Measurements from ENCODE around the gene RBM45. TPM values are rescaled to one million over a fixed set of nuclear protein-coding genes. Genes with fewer than 3 reads are reported as not detected.
"Not testable (repeated sequence)": the region's sequence is repeated elsewhere in the genome, so short reads cannot be mapped to it uniquely, and the experiment has no call there.

The RBM45 gene
- 31.2 TPM for total RNA-seq

GRCh38 chr2:178112202-178113152 lies at the start of gene RBM45:
RBM45 (plus strand) TSS chr2:178112437; CDS start chr2:178112547, 110 bp downstream.
- peak; percentile 89 for DNase-seq

GRCh38 chr2:178066324-178066723 lies 45.9 kb upstream of the RBM45 start:
- DNase-seq = no peak

GRCh38 chr2:178066890-178067669 lies 45.2 kb upstream of the RBM45 start:
- no peak for DNase-seq

GRCh38 chr2:178068823-178069454 lies 43.3 kb upstream of the RBM45 start:
- no peak for DNase-seq

GRCh38 chr2:178069551-178069950 lies 42.7 kb upstream of the RBM45 start:
- no peak for DNase-seq

DNA sequence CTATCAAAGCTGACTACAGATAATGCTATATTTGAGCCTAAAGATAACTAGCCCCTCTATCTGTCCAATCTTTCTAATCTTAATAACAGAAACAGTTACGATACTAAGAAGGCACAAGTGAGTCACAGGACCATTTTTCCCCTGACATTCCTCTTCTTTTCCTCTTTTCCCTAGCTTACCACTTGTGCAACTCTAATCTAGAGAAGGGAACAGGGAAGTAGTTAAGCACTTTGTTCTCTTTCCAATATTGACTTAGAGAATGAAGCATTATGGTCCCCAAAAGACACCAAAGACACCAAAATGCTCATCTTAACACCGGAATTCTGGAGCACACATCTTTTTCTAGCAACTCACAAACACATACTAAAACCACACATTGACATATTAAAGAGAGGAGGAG lies 41.4 kb upstream of the RBM45 start:
- no peak for DNase-seq

GRCh38 chr2:178072000-178072382 lies 40.2 kb upstream of the RBM45 start:
- no peak for DNase-seq

DNA sequence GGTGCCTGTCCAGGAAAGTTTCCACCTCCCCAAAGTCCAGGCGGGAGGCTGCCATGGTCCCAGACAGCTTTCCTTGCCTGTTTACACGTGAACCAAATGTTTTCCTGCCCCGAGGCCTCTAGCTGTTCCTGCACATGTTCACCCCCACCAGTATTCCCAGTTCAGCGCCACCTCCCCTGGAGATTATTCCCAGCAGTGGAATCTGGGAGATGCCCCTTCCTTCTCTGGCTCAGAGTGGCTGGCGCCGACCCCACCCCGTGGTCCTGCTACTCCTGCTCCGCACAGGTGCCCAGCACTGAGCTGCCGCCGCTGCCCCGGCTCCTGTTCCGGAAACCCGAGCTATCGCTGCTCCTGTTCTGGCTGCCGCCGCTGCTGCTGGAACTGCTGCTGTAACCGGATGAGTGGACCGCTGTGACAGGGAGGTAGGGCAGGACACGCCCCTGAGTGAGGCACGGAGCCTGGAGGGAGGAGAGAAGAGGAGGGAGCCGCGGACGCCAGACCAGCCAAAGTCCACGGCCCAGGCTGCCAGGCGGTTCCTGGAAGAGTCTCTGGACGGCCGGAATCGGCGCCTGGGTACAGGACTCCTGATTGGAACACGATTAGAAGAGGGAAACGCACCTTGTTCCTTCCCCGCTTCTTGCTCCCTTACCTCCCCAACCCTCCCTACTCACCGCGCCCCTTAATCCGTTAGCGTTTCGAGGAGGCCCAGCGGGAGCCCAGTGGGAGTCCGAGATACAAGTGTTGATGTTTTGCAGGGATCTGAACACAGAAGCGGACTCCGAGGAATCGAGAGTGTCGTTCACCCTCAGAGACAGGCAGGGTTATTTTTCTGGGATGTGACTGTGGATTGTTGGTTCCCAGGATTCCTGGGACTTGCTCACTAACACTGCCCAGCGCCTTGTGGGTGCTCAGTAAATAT lies 39.6 kb upstream of the RBM45 start, which contains the start of gene PDE11A:
TSS of gene PDE11A (minus strand) at position 395 of the 919 bp plus-strand sequence. CDS start at position 55, 340 bp downstream.
- peak; percentile 32 for DNase-seq

DNA sequence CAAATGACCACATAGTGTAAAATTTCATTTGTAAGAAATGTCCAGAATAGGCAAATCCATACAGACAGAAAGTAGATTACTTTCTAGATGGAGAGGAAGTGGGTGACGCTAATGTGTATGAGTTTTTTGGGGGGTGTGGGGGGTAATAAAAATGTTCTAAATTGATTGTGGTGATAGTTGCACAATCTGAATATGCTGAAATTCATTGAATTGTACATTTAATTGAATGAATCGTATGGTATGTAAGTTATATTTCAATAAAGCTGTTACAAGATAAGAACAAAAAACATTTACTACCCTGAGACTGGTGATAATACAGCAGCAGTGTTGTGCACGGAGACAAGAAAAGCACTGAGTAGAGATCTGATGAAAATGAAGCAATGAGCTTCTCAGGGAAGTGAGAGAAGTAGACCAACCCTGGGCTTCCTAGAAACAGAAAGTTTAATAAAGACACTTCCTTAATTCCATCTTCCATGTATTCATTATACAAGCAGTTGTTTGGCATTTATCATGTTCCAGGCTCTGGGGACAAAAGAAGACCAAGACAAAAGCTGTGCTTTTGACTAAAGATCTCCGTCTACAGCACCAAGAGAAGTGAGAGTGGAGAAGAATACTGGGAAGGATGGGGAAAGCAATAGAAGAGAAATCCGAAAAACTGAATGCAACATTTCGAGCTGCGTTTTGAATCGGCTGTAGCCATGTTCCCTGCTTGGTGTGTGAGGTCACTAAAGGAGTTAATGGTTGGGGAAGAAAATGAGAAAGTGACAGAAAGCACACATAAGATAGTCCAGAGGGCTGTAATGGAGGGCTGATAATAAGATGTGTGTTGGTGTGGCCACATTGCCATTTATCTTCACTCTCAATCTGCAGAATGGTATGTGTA lies 37.9 kb upstream of the RBM45 start:
- no peak for DNase-seq

GRCh38 chr2:178075006-178075326 lies 37.3 kb upstream of the RBM45 start:
- DNase-seq = no peak

GRCh38 chr2:178076130-178076529 lies 36.1 kb upstream of the RBM45 start:
- DNase-seq = no peak

- DNase-seq = not testable (repeated sequence)
These were observed 33.0 kb upstream of the RBM45 start for GRCh38 chr2:178079279-178079678.

DNA sequence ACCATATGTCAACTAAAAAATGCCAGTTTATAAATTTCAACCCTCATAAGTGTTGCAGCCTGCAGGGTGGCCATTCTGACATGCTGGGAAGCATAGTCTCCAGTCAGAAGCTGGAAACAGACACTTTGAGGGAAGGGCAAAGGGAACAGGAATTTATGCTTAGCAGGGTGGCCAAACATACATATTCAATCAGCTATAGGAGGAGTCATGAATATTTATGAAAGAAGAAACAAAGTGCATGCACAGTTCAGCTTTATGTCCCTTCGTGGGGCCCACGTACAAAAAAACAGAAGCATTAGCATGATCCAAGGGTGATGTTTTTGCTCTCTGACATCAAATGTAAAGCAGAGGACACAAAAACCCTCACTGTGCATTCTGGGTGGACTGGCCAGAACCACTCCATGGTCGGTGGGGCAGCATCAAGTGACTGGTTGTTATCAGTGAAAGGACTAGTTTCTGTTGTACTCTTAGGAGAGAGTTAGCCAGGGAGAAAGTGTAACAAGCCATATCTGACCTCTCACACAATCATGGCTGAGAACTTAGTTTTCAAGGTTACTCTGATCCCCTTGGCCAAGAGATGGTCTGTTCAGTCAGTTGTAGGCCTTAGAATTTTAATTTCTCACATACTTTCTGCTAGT lies 29.7 kb upstream of the RBM45 start:
- DNase-seq = no peak

GRCh38 chr2:178084273-178084672 lies 28.0 kb upstream of the RBM45 start:
- no peak for DNase-seq

DNA sequence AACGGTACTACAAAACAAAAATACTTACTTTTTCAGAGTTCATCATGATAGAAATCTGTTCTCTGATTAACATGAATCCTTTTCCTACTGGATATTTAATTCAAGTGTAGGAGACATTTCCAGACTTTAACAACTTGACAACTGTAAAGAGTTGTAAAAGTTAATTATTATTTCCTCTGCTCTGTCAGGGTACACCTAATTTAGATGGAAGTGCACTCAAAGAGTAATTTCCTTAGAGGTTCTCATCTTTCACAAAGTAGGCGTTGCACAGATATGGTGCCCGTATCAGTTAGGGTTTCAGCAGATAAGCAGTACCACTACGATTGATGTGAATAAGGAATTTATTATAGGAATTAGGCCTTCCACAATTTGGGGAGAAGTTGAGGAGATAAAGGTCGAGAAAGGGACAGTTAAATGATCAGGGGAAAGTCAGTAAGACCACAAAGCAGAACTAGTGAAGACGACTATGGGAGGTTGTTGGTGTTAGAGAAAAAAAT lies 23.4 kb upstream of the RBM45 start:
- no peak for DNase-seq

DNA sequence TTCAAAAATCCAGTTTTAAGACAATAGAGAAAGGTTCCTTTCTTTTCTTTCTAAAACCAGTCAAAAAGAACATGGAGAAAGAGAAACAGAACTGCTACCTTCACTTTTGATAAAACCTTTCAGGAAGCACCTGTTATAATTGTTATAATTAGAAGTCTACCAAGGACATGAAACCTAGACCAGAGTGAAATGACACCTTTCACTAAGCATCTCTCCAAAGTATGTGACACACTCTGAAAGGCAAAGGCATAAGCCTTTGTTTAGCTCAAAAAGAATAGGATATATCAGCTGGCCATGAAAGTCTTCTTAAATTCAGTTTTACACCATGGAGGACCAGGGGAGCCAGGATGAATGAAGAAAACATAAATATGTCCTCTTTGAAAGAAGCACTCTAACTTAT lies 18.8 kb upstream of the RBM45 start:
- DNase-seq = no peak

DNA sequence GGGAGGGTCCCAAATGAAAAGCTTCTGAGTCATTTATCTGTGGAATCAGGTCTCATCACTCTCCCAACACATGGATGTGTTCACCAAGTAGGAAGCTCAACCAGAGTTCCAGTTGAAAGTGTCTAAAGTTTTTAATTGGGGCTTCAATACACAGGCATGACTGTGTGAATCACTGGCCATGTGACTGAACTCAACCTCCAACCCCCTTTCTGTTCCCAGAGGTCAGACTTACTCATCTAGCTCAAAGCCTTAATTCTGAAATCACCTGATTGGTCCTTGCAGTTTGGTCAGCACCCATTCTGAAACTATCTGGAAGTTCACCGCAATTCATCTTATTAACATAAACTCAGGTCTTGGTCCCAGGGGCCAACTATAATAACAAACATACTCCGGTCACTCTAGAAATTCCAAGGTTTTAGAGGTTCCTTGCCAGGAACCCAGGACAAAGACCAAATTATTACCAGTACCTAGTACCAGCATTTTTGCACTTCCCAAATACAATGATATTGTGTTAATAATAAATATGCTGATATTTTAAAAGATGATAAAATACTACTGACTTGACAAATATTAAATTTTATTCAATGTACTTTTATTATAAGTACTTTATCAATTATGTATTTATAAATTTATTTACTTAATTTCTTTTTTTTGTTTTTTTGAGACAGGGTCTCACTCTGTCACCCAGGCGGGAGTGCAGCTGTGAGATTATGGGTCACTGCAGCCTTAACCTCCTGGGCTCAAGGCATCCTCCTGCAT lies 10.7 kb upstream of the RBM45 start:
- DNase-seq = no peak

DNA sequence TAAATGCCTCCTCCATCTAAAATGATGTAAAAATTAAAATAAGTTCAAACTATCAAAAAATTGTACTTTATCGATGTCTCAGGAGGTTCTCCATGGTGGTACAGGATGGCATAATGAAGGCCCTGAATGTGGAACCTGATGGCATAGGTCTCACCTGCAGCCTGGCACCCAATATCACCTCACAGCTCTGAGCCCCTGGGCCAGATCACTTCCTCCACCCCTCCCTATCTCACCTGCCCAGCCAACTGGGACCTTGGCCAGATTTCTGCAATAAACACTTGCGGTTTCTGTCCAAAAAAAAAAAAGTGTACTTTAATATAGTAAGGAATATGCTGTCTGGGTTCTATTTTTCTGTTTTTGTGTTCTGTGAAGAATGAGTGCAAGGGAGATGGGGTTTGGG lies 6.7 kb upstream of the RBM45 start:
- DNase-seq = no peak

DNA sequence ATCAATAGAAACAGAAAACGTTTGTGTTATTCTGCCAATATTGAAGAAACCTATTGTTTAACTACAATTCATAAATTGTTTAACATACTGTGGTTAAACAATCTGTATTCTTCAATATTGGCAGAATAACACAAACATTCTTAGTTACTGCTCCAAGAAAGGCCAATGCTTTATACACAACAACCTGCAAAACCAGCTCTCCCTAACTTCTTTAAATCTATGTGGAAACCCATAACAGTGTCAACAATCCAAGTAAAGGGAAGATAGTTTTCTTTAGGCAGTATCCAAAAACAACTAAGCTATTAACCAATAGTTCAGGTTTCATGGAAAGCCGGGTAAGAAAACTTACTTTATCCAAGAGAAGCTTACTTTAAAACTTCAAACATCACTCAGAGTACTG lies 6.2 kb upstream of the RBM45 start:
- DNase-seq = no peak
